Esophagus mucosa (tissue), 1 donor: ENCODE measurements around the gene PXYLP1. TPM values are rescaled to one million over a fixed set of nuclear protein-coding genes. Genes with fewer than 3 reads are reported as not detected.
A peak's percentile ranks its signal among the peaks of the same experiment; 100 is the strongest.
"Not testable (repeated sequence)": the region's sequence is repeated elsewhere in the genome, so short reads cannot be mapped to it uniquely, and the experiment has no call there.

Source experiments
- ATAC-seq: fragments of 200-7000 bp; cut with Tn5 transposase; one replicate; pipeline ENCODE4 v1.9.1; 2020
- total RNA-seq: library from RNA; stranded (reverse); gene quantifications from one replicate; pipeline ENCODE4 v1.2.4, GENCODE V29; 2023
- donor health status: DM: yes; HTN: yes; CAD: no.

Gene PXYLP1
- total RNA-seq, 1 donor from 2014 or later, result 1.5 TPM

GRCh38 chr3:141302364-141303141 lies 70.9 kb downstream of the PXYLP1 start:
- ATAC-seq, result peak; percentile 37

GRCh38 chr3:141303481-141304223 lies 72.0 kb downstream of the PXYLP1 start:
- peak; percentile 81 for ATAC-seq

- peak; percentile 7 for ATAC-seq
Observed at GRCh38 chr3:141305436-141305835, 73.8 kb downstream of the PXYLP1 start.

GRCh38 chr3:141306276-141306675 lies 74.7 kb downstream of the PXYLP1 start:
- ATAC-seq, result no peak

GRCh38 chr3:141306922-141307321 lies 75.3 kb downstream of the PXYLP1 start:
- ATAC-seq, result no peak

GRCh38 chr3:141307351-141308059 lies 75.9 kb downstream of the PXYLP1 start:
- ATAC-seq, result no peak

GRCh38 chr3:141308588-141309218 lies 77.1 kb downstream of the PXYLP1 start:
- ATAC-seq, result no peak

- no peak for ATAC-seq
Observed at GRCh38 chr3:141311170-141311495, 79.5 kb downstream of the PXYLP1 start.

GRCh38 chr3:141311496-141312353 lies 80.1 kb downstream of the PXYLP1 start:
- ATAC-seq, result peak; percentile 98

- no peak for ATAC-seq
Observed at GRCh38 chr3:141312354-141313092, 80.9 kb downstream of the PXYLP1 start.

- no peak for ATAC-seq
Observed at GRCh38 chr3:141313093-141313683, 81.6 kb downstream of the PXYLP1 start.

- not testable (repeated sequence) for ATAC-seq
Observed at GRCh38 chr3:141314415-141314814, 82.8 kb downstream of the PXYLP1 start.

GRCh38 chr3:141316851-141317250 lies 85.2 kb downstream of the PXYLP1 start:
- no peak for ATAC-seq

- ATAC-seq, result no peak
Observed at GRCh38 chr3:141320399-141321108, 88.9 kb downstream of the PXYLP1 start.

GRCh38 chr3:141321109-141321497 lies 89.5 kb downstream of the PXYLP1 start:
- peak; percentile 17 for ATAC-seq

- no peak for ATAC-seq
Observed at GRCh38 chr3:141323936-141324704, 92.5 kb downstream of the PXYLP1 start.

GRCh38 chr3:141326123-141326522 lies 94.5 kb downstream of the PXYLP1 start:
- ATAC-seq, result no peak

GRCh38 chr3:141326626-141327025 lies 95.0 kb downstream of the PXYLP1 start:
- ATAC-seq, result no peak
